ENCODE measurements around the gene NIF3L1.

Gene NIF3L1

GRCh38 chr2:200888704-200889625 lies at the start of gene NIF3L1, which contains the start of gene PPIL3:
Gene NIF3L1, plus strand, starts transcription at chr2:200889371. Its CDS starts 2,573 bp downstream, at chr2:200891944.
Gene PPIL3, minus strand, starts transcription at chr2:200889077. Its CDS starts 1,462 bp downstream, at chr2:200887615.
- no peak for TF ChIP-seq CTCF (conservative IDR thresholded peaks at IDR 0.05)
- H3K27ac ChIP-seq: peak within 1 kb of the TSS; percentile 90

GRCh38 chr2:200839513-200839912 lies 49.7 kb upstream of the NIF3L1 start:
- H3K27ac ChIP-seq: no peak overlapping the region
- TF ChIP-seq CTCF (conservative IDR thresholded peaks at IDR 0.05): no peak

- TF ChIP-seq CTCF (conservative IDR thresholded peaks at IDR 0.05): no peak
- H3K27ac ChIP-seq: no peak overlapping the region
Observed at GRCh38 chr2:200843993-200844948, 44.9 kb upstream of the NIF3L1 start.

GRCh38 chr2:200845194-200845593 lies 44.0 kb upstream of the NIF3L1 start:
- TF ChIP-seq CTCF (conservative IDR thresholded peaks at IDR 0.05): no peak

GRCh38 chr2:200845669-200846325 lies 43.4 kb upstream of the NIF3L1 start:
- TF ChIP-seq CTCF (conservative IDR thresholded peaks at IDR 0.05): no peak
- no peak overlapping the region for H3K27ac ChIP-seq

More at GRCh38 chr2:200845194-200845593, 44.0 kb upstream of the NIF3L1 start:
- H3K27ac ChIP-seq: no peak overlapping the region

- no peak for TF ChIP-seq CTCF (conservative IDR thresholded peaks at IDR 0.05)
- no peak overlapping the region for H3K27ac ChIP-seq
Observed at GRCh38 chr2:200847269-200847668, 41.9 kb upstream of the NIF3L1 start.

Data from VCaP (cell line).